ENCODE measurements around the gene SUSD6. TPM values are rescaled to one million over a fixed set of nuclear protein-coding genes. Genes with fewer than 3 reads are reported as not detected.

Gene SUSD6
- total RNA-seq, 1 donor from 2014 or later, result 13.7 TPM

- no peak for TF ChIP-seq CTCF (conservative IDR thresholded peaks at IDR 0.05)
- no peak overlapping the region for H3K27ac Mint-ChIP-seq (ENCODE audit: unreplicated experiment)
- no peak for DNase-seq (ENCODE audit: low read depth, low spot score)
- H3K4me1 Mint-ChIP-seq, result peaks cover 24% of the 10 kb centered on the region
- H3K9me3 Mint-ChIP-seq, result no peaks in the 10 kb centered on the region
- no peaks in the 10 kb centered on the region for H3K36me3 Mint-ChIP-seq (ENCODE audit: low read depth)
- no peaks in the 10 kb centered on the region for H3K27me3 Mint-ChIP-seq (ENCODE audit: low read depth)
- H3K4me3 Mint-ChIP-seq, result no peak overlapping the region
Observed at GRCh38 chr14:69617796-69618195, 6.4 kb downstream of the SUSD6 start.

- H3K36me3 Mint-ChIP-seq (ENCODE audit: low read depth), result no peaks in the 10 kb centered on the region
- H3K9me3 Mint-ChIP-seq, result no peaks in the 10 kb centered on the region
- no peak for TF ChIP-seq CTCF (conservative IDR thresholded peaks at IDR 0.05)
- no peaks in the 10 kb centered on the region for H3K27me3 Mint-ChIP-seq (ENCODE audit: low read depth)
- DNase-seq (ENCODE audit: low read depth, low spot score), result no peak
- H3K4me3 Mint-ChIP-seq, result no peak overlapping the region
- H3K27ac Mint-ChIP-seq (ENCODE audit: unreplicated experiment), result no peak overlapping the region
- peaks cover 16% of the 10 kb centered on the region for H3K4me1 Mint-ChIP-seq
Observed at GRCh38 chr14:69619012-69619411, 7.6 kb downstream of the SUSD6 start.

- TF ChIP-seq CTCF (conservative IDR thresholded peaks at IDR 0.05), result no peak
- no peak for DNase-seq (ENCODE audit: low read depth, low spot score)
- Mint-ChIP-seq H3K9me3 (no peaks in the 10 kb centered on the region), H3K27ac (ENCODE audit: unreplicated experiment) (no peak overlapping the region), H3K27me3 (ENCODE audit: low read depth) (no peaks in the 10 kb centered on the region), H3K4me3 (no peak overlapping the region), H3K4me1 (peaks cover 15% of the 10 kb centered on the region), H3K36me3 (ENCODE audit: low read depth) (no peaks in the 10 kb centered on the region)
Observed at GRCh38 chr14:69620211-69620611, 8.8 kb downstream of the SUSD6 start.

- Mint-ChIP-seq H3K27ac (ENCODE audit: unreplicated experiment) (no peak overlapping the region), H3K4me3 (no peak overlapping the region), H3K36me3 (ENCODE audit: low read depth) (no peaks in the 10 kb centered on the region), H3K27me3 (ENCODE audit: low read depth) (no peaks in the 10 kb centered on the region), H3K4me1 (peaks cover 16% of the 10 kb centered on the region), H3K9me3 (no peaks in the 10 kb centered on the region)
- DNase-seq (ENCODE audit: low read depth, low spot score), result no peak
- no peak for TF ChIP-seq CTCF (conservative IDR thresholded peaks at IDR 0.05)
Observed at GRCh38 chr14:69620981-69621380, 9.6 kb downstream of the SUSD6 start.

- no peaks in the 10 kb centered on the region for H3K36me3 Mint-ChIP-seq (ENCODE audit: low read depth)
- H3K27ac Mint-ChIP-seq (ENCODE audit: unreplicated experiment), result no peak overlapping the region
- H3K4me3 Mint-ChIP-seq, result no peak overlapping the region
- no peak for TF ChIP-seq CTCF (conservative IDR thresholded peaks at IDR 0.05)
- H3K9me3 Mint-ChIP-seq, result no peaks in the 10 kb centered on the region
- peaks cover 19% of the 10 kb centered on the region for H3K4me1 Mint-ChIP-seq
- no peaks in the 10 kb centered on the region for H3K27me3 Mint-ChIP-seq (ENCODE audit: low read depth)
- DNase-seq (ENCODE audit: low read depth, low spot score), result no peak
Observed at GRCh38 chr14:69624136-69624535, 12.7 kb downstream of the SUSD6 start.

All from neural crest cell (in vitro differentiated cells).